Measurements from ENCODE around the gene SRC. TPM values are rescaled to one million over a fixed set of nuclear protein-coding genes. Genes with fewer than 3 reads are reported as not detected.

Gene SRC
- total RNA-seq, 5 donors from 2014 or later (not counting 1 experiment from before 2014, with no cell fraction given) = 1.4 to 4.5 (median 2.0) TPM

DNA sequence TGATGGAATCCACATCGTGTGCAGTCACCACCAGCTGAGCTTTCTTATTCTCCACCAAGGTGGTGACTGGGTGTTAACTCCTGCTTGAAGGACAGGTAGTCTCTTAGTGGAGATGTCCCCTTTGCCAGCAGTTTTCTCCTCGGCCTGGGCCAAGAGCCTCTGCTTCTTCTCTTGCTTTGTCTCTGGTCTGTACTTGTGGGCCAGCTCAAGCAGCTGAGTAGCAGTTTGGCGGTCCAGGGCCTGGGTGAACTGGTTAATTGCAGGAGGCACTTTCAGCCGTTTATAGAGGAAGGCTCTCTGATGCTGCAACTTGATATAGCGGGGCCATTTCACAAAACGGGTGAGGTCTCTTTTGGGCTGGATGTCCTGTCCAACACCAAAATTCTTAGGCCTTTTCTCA, 99.1 kb downstream of the SRC start:
- no peaks in the 10 kb centered on the region for H3K4me1 Mint-ChIP-seq
- Histone ChIP-seq H3K36me3 (ENCODE audit: control insufficient read depth in 2 of 2, extremely low read depth in 1 of 2, insufficient read depth in 1 of 2, low read length in 1 of 2) (no peaks in the 10 kb centered on the region), H3K9me3 (no peaks in the 10 kb centered on the region), H3K4me3 (ENCODE audit: control insufficient read depth in 1 of 2, extremely low read depth in 1 of 2, low read length in 1 of 2) (no peak overlapping the region), H3K27ac (ENCODE audit: low read length) (no peak overlapping the region), H3K4me1 (ENCODE audit: control insufficient read depth in 1 of 2, extremely low read depth in 1 of 2, insufficient read depth in 2 of 2, low read length in 2 of 2) (no peaks in the 10 kb centered on the region), H3K27me3 (replicated peaks in 1 of 2; ENCODE audit: control insufficient read depth in 2 of 2, extremely low read depth in 1 of 2, insufficient read depth in 2 of 2, low read length in 1 of 2) (peaks cover 0 to 9% of the 10 kb centered on the region in 2 experiments)
- WGBS (ENCODE audit: insufficient coverage) = 65% methylated on average over 3 of the region's 6 CpGs
- ChIA-PET POLR2A (no interaction called here), CTCF (no interaction called here)
- peaks cover 0 to 2% of the 10 kb centered on the region in 2 donors for H3K27me3 Mint-ChIP-seq
- DNase-seq = no peak
- no peaks in the 10 kb centered on the region for H3K9me3 Mint-ChIP-seq
- H3K4me3 Mint-ChIP-seq = no peak overlapping the region
- no peaks in the 10 kb centered on the region for H3K36me3 Mint-ChIP-seq
- H3K27ac Mint-ChIP-seq = no peak overlapping the region
- ATAC-seq (replicated peaks in 1 of 4) = no peak

DNA sequence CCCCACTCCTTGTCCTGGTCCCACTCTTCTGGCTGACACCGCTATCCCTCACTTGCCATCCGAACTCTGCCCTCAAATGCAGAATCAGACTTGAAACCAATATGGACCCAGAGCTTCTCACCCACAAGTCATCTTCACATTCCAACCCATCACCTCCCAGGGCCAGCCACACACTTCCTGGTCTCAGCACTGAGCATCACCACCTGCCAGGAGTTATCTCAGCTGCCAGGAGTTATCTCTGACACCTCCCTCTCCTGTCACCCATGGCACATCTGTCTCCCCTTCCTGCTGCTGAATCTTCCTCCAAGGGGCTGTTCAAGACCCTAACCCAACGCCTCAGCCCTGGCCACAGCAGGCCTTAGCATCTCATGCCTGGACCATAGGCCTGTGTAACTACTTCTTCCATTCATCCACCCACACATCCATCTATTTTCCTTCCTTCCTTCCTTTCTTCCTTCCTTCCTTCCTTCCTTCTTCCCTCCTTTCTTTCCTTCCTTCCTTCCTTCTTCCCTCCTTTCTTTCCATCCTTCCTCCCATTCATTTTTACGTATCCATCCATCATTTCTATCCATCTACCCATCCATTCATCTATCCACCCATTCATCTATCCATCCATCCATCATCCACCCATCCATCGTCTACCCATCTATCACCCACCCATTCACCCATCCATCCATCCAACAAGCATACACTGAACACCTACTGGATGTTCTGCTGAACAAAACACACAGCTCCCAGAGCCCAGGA, 100.5 kb downstream of the SRC start:
- CTCF ChIA-PET = no interaction called here

DNA sequence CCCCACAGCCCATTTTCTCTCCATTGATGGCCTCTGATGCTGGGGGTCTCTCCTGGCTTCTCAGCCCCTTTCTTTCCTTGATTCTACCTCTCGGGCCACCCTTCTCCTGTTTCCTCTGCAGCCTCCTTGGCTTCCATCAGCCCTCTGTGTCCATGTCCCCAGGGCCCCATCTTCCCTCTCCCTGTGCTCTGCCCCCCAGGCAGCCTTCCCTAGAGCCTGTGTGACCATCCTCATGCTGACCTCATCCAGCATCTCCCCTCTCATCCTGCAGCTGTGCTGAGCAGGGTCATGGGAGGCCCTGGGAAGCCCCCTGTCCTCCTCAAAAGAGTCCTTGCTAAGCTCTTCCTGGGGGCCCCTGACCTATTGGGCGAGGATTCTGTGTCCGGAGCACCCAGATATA, 101.7 kb downstream of the SRC start:
- no peak for ATAC-seq (replicated peaks in 1 of 4)
- H3K36me3 ChIP-seq (ENCODE audit: control insufficient read depth in 2 of 2, extremely low read depth in 1 of 2, insufficient read depth in 1 of 2, low read length in 1 of 2) = no peaks in the 10 kb centered on the region
- no peak overlapping the region for H3K27ac ChIP-seq (ENCODE audit: low read length)
- H3K4me3 Mint-ChIP-seq = no peak overlapping the region
- H3K9me3 Mint-ChIP-seq = no peaks in the 10 kb centered on the region
- H3K36me3 Mint-ChIP-seq = no peaks in the 10 kb centered on the region
- H3K27me3 Mint-ChIP-seq = peaks cover 0 to 2% of the 10 kb centered on the region in 2 donors
- 75% methylated on average over 1 of the region's 3 CpGs for WGBS (ENCODE audit: insufficient coverage)
- ChIA-PET POLR2A (no interaction called here), CTCF (no interaction called here)
- no peaks in the 10 kb centered on the region for H3K9me3 ChIP-seq
- no peak overlapping the region for H3K4me3 ChIP-seq (ENCODE audit: control insufficient read depth in 1 of 2, extremely low read depth in 1 of 2, low read length in 1 of 2)
- H3K4me1 Mint-ChIP-seq = no peaks in the 10 kb centered on the region
- no peaks in the 10 kb centered on the region for H3K4me1 ChIP-seq (ENCODE audit: control insufficient read depth in 1 of 2, extremely low read depth in 1 of 2, insufficient read depth in 2 of 2, low read length in 2 of 2)
- H3K27ac Mint-ChIP-seq = no peak overlapping the region
- peaks cover 0 to 18% of the 10 kb centered on the region in 2 experiments for H3K27me3 ChIP-seq (replicated peaks in 1 of 2; ENCODE audit: control insufficient read depth in 2 of 2, extremely low read depth in 1 of 2, insufficient read depth in 2 of 2, low read length in 1 of 2)
- DNase-seq = no peak

More for the DNA sequence above, 100.5 kb downstream of the SRC start:
- no peaks in the 10 kb centered on the region for H3K36me3 Mint-ChIP-seq
- Histone ChIP-seq H3K36me3 (ENCODE audit: control insufficient read depth in 2 of 2, extremely low read depth in 1 of 2, insufficient read depth in 1 of 2, low read length in 1 of 2) (no peaks in the 10 kb centered on the region), H3K4me1 (ENCODE audit: control insufficient read depth in 1 of 2, extremely low read depth in 1 of 2, insufficient read depth in 2 of 2, low read length in 2 of 2) (no peaks in the 10 kb centered on the region), H3K9me3 (no peaks in the 10 kb centered on the region), H3K4me3 (ENCODE audit: control insufficient read depth in 1 of 2, extremely low read depth in 1 of 2, low read length in 1 of 2) (no peak overlapping the region), H3K27me3 (replicated peaks in 1 of 2; ENCODE audit: control insufficient read depth in 2 of 2, extremely low read depth in 1 of 2, insufficient read depth in 2 of 2, low read length in 1 of 2) (peaks cover 0 to 11% of the 10 kb centered on the region in 2 experiments), H3K27ac (ENCODE audit: low read length) (no peak overlapping the region)
- 73% methylated on average over 5 of the region's 5 CpGs for WGBS (ENCODE audit: insufficient coverage)
- no peaks in the 10 kb centered on the region for H3K9me3 Mint-ChIP-seq
- DNase-seq (no peak), ATAC-seq (replicated peaks in 1 of 4) (no peak)
- H3K4me1 Mint-ChIP-seq = no peaks in the 10 kb centered on the region
- peaks cover 0 to 2% of the 10 kb centered on the region in 2 donors for H3K27me3 Mint-ChIP-seq
- H3K4me3 Mint-ChIP-seq = no peak overlapping the region
- H3K27ac Mint-ChIP-seq = no peak overlapping the region
- POLR2A ChIA-PET = no interaction called here

DNA sequence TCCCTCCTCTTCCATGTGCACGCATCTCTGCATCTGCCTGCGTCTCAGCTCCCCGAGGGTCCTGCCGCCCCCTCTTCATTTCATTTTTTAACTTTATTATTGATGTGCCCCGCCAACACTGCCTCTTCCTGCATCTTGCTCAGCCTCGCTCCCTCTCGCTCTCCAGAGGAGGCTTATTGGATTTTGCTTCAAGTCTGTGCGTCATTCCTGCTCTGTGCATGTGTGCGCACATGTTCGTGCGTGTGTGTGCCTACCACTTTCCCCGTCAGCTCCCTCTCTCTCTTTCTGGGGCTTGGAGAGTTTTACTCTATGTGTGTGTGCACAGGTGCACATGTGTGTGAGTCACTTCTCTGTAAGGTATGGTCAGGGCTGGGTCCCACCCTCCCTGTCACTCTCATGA, 103.3 kb downstream of the SRC start:
- DNase-seq = no peak
- Mint-ChIP-seq H3K4me1 (no peaks in the 10 kb centered on the region), H3K9me3 (peaks cover 0 to 7% (median 6%) of the 10 kb centered on the region in 3 donors), H3K27ac (no peak overlapping the region), H3K4me3 (no peak overlapping the region), H3K27me3 (peaks cover 7% of the 10 kb centered on the region in 2 donors), H3K36me3 (peaks cover 4% of the 10 kb centered on the region)
- Histone ChIP-seq H3K36me3 (ENCODE audit: control insufficient read depth in 2 of 2, extremely low read depth in 1 of 2, insufficient read depth in 1 of 2, low read length in 1 of 2) (no peaks in the 10 kb centered on the region), H3K4me1 (ENCODE audit: control insufficient read depth in 1 of 2, extremely low read depth in 1 of 2, insufficient read depth in 2 of 2, low read length in 2 of 2) (no peaks in the 10 kb centered on the region), H3K27me3 (replicated peaks in 1 of 2; ENCODE audit: control insufficient read depth in 2 of 2, extremely low read depth in 1 of 2, insufficient read depth in 2 of 2, low read length in 1 of 2) (peaks cover 0 to 14% of the 10 kb centered on the region in 2 experiments), H3K4me3 (ENCODE audit: control insufficient read depth in 1 of 2, extremely low read depth in 1 of 2, low read length in 1 of 2) (no peak overlapping the region), H3K27ac (ENCODE audit: low read length) (no peak overlapping the region), H3K9me3 (no peaks in the 10 kb centered on the region)
- ATAC-seq (replicated peaks in 1 of 4) = no peak
- ChIA-PET CTCF (no interaction called here), POLR2A (no interaction called here)
- WGBS (ENCODE audit: insufficient coverage) = 77% methylated on average over 6 of the region's 12 CpGs

DNA sequence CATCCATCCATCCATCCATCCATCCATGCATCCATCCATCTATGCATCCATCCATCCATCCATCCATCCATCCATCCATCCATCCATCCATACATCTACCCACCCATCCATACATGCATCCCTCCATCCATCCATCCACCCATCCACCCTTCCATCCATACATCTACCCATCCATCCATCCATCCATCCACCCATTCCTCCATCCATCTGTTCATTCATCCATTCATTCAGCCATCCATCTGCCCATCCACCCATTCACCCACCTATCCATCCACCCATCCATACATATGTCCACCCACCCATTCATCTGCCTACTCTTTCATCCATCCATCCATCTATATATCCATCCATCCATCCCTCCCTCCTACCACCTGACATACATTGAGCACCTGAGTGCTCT, 104.4 kb downstream of the SRC start:
- Histone ChIP-seq H3K4me3 (ENCODE audit: control insufficient read depth in 1 of 2, extremely low read depth in 1 of 2, low read length in 1 of 2) (no peak overlapping the region), H3K36me3 (ENCODE audit: control insufficient read depth in 2 of 2, extremely low read depth in 1 of 2, insufficient read depth in 1 of 2, low read length in 1 of 2) (no peaks in the 10 kb centered on the region), H3K27ac (ENCODE audit: low read length) (no peak overlapping the region), H3K27me3 (replicated peaks in 1 of 2; ENCODE audit: control insufficient read depth in 2 of 2, extremely low read depth in 1 of 2, insufficient read depth in 2 of 2, low read length in 1 of 2) (peaks cover 0 to 16% of the 10 kb centered on the region in 2 experiments), H3K9me3 (no peaks in the 10 kb centered on the region), H3K4me1 (ENCODE audit: control insufficient read depth in 1 of 2, extremely low read depth in 1 of 2, insufficient read depth in 2 of 2, low read length in 2 of 2) (no peaks in the 10 kb centered on the region)
- Mint-ChIP-seq H3K4me1 (no peaks in the 10 kb centered on the region), H3K9me3 (peaks cover 8 to 16% (median 9%) of the 10 kb centered on the region in 3 donors), H3K36me3 (peaks cover 11% of the 10 kb centered on the region), H3K27ac (no peak overlapping the region), H3K27me3 (peaks cover 6 to 9% of the 10 kb centered on the region in 2 donors), H3K4me3 (no peak overlapping the region)
- CTCF ChIA-PET = no interaction called here
- ATAC-seq (replicated peaks in 1 of 4) (no peak), DNase-seq (no peak)
- POLR2A ChIA-PET = no interaction called here

DNA sequence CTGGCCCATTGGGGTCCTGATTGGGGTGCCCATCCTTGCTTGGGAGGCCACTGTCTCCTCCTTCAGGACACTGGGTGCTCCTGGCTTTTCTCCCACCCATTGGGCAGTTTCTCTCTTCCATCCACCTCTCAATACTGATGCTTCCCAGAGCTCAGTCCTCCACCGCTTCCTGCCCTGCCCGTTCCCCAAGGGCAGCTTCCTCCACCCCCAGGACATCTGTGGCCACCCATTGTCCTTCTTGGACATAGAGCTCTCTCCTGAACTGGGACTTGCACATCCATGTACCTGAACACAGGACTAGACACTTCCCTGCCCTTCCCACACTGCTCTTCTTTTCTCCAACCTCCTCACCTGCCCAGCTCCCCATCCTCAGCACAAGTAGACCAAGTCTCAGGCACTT, 105.7 kb downstream of the SRC start:
- peaks cover 11% of the 10 kb centered on the region for H3K36me3 Mint-ChIP-seq
- H3K27ac ChIP-seq (ENCODE audit: low read length) = no peak overlapping the region
- H3K27me3 Mint-ChIP-seq = peaks cover 6 to 9% of the 10 kb centered on the region in 2 donors
- ChIA-PET POLR2A (no interaction called here), CTCF (no interaction called here)
- no peak overlapping the region for H3K4me3 Mint-ChIP-seq
- no peaks in the 10 kb centered on the region for H3K4me1 Mint-ChIP-seq
- peaks cover 0 to 20% of the 10 kb centered on the region in 2 experiments for H3K27me3 ChIP-seq (replicated peaks in 1 of 2; ENCODE audit: control insufficient read depth in 2 of 2, extremely low read depth in 1 of 2, insufficient read depth in 2 of 2, low read length in 1 of 2)
- DNase-seq (no peak), ATAC-seq (replicated peaks in 1 of 4) (no peak)
- no peaks in the 10 kb centered on the region for H3K4me1 ChIP-seq (ENCODE audit: control insufficient read depth in 1 of 2, extremely low read depth in 1 of 2, insufficient read depth in 2 of 2, low read length in 2 of 2)
- 92% methylated on average over 2 of the region's 2 CpGs for WGBS (ENCODE audit: insufficient coverage)
- peaks cover 9 to 20% (median 14%) of the 10 kb centered on the region in 3 donors for H3K9me3 Mint-ChIP-seq
- H3K9me3 ChIP-seq = no peaks in the 10 kb centered on the region
- no peaks in the 10 kb centered on the region for H3K36me3 ChIP-seq (ENCODE audit: control insufficient read depth in 2 of 2, extremely low read depth in 1 of 2, insufficient read depth in 1 of 2, low read length in 1 of 2)
- H3K4me3 ChIP-seq (ENCODE audit: control insufficient read depth in 1 of 2, extremely low read depth in 1 of 2, low read length in 1 of 2) = no peak overlapping the region
- H3K27ac Mint-ChIP-seq = no peak overlapping the region
